GM19438 (cell line): ENCODE results near the gene TTLL3.

Experiments
- ATAC-seq: cut with Tn5 transposase; IDR thresholded peaks from one replicate; pipeline ENCODE4 v1.9.1; 2021; ENCODE audit warnings: low read depth; ENCODE audit not compliant: unreplicated experiment

The TTLL3 gene

GRCh38 chr3:9806137-9806536 lies 3.9 kb upstream of the TTLL3 start:
- no peak for ATAC-seq

GRCh38 chr3:9806688-9807589 lies 3.1 kb upstream of the TTLL3 start:
- no peak for ATAC-seq

DNA sequence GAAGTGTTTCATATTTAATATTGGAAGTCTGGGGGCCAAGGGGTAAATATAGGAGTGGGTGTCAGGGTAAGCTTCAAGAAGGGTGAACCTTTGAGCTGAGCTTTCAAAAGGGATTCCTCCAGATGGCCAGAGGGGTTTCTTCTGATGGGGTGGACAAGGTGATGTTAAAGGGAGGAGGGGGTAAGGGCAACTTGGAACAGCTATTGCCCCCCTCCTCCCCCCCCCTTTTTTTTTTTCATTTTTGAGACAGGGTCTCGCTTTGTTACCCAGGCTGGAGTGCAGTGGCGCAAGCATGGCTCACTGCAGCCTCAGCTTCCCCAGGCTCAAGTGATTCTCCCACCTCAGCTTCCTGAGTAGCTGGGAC lies 2.1 kb upstream of the TTLL3 start:
- no peak for ATAC-seq

GRCh38 chr3:9808345-9809037 lies 1.6 kb upstream of the TTLL3 start:
- peak; percentile 48 for ATAC-seq

GRCh38 chr3:9809239-9809614 lies 835 bp upstream of the TTLL3 start:
- ATAC-seq: no peak

- ATAC-seq: no peak
These were observed 340 bp downstream of the TTLL3 start for GRCh38 chr3:9810433-9810770.

GRCh38 chr3:9810846-9811245 lies 784 bp downstream of the TTLL3 start:
- no peak for ATAC-seq

GRCh38 chr3:9812870-9813483 lies 2.9 kb downstream of the TTLL3 start:
- no peak for ATAC-seq

DNA sequence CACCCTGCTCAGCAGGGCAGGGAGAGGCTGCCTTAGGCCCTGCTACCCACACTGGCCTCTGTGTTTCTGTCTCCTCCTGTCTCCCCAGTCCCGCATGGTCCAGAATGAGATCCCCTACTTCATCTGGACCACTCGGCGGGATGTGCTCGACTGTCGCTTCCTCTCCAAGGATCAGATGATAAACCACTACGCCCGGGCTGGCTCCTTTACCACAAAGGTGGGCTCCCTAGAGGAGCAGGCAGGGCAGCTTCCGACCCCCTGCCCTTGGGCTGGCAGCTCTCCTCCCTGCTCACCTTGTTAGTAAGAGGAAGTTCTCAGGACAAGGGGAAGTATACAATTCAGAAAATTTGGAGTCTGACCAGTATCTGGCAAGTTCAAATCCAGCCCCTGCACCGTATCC lies 5.9 kb downstream of the TTLL3 start:
- no peak for ATAC-seq

DNA sequence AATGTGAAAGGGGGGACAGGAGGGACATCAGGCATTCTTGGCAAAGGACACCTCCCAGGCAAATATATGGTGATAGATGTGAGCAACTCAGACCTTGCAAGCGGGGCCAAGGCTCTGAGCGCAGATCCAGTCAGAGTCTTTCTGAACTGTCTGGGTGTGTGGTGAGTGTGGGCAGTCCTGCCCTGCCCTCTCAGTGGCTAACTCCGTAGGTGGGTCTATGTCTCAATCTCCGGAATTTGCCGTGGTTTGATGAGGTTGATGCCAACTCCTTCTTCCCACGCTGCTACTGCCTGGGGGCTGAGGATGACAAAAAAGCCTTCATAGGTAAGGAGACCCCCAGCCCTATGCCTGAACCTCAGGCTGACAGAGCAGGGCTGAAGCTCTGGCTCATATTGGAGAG lies 7.4 kb downstream of the TTLL3 start:
- no peak for ATAC-seq

DNA sequence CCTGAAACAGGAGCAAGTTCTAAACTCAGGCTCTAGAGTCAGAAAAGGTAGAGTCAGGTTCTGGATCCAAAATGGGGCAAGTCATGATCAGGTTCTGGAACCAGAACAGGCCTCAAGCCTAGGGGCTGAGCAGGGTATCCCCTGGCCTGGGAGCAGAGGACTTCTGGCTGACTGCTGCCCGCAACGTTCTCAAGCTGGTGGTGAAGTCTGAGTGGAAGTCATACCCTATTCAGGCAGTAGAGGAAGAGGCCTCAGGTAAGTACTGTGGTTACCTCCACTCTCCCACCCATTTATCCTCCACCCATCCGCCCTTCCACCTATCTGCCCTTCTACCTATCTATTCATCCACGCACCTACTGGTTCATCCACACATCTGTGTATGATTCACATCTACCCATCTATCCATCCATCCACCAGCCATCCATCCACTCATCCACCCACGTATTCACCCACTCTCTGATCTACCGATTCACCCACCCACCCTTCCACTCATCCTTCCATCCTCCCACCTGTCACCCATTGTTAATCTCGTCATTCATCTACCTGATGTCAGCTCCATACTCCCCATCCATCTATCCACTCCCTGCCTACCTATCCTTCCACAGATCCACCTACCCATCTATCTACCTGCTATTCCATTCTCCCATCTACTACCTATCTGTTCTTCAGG lies 8.7 kb downstream of the TTLL3 start:
- no peak for ATAC-seq

DNA sequence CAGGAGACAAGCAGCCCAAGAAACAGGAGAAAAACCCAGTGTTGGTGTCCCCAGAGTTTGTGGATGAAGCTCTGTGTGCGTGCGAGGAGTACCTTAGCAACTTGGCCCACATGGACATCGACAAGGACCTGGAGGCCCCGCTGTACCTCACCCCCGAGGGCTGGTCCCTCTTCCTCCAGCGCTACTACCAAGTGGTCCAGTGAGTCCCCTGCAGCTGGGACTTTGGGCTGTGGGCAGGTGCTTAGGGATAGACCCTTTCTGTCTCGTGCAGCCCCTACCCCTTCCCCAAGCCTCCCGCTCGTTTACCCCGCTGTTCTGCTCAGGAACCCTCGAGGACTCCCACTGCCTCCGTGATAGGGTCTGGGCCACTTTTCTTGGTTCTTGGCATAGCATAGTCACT lies 10.5 kb downstream of the TTLL3 start:
- no peak for ATAC-seq

DNA sequence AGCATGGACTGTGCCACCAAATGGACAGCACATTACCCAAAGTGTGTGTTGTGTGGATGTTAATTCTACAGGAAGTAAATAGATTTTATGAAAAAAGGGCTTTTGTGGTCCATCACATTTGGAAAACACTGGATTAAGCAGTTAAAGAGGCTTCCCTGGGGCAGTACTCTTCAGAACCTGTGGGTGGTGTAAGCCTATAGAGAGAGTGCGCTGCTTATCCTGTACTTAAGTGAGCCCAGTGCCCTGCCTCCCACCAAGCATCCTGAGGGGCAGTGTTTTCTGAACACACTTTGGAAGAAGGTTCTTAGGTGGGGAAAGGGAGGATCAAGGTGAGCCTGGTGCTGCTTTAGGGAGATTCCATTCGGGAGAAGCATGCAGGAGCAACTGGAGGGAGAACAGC lies 10.9 kb downstream of the TTLL3 start:
- no peak for ATAC-seq

GRCh38 chr3:9825451-9826040 lies 15.5 kb downstream of the TTLL3 start:
- no peak for ATAC-seq

DNA sequence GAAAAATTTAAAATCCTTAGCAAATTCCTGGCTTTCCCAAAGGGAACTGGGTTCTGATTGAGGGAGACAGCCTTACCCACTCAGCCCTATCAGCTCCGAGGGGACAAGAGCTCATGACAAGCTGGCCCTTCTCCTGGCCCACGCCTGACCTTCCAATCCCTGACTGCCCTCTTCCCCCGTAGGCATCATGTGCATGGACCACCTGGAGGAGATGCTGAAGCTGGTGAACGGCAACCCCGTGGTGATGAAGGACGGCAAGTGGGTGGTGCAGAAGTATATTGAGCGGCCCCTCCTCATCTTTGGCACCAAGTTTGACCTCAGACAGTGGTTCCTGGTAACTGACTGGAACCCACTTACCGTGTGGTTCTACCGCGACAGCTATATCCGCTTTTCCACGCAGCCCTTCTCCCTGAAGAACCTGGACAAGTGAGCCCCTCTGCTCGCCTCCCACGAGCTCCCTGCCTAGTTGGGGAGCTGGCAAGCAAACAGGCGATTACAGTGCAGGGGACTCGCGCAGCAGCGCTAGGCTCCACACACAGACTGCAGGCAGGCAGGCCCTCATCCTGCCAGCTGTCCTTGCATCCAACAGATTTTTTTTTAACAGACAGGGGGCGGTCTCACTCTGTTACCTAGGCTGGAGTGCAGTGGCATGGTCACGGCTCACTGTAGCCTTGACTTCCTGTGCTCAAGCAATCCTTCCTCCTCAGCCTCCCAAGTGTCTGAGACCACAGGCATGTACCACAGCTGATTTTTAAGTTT lies 16.9 kb downstream of the TTLL3 start:
- ATAC-seq: no peak

- ATAC-seq: no peak
These were observed 19.0 kb downstream of the TTLL3 start for GRCh38 chr3:9828801-9829755.

- no peak for ATAC-seq
These were observed 21.2 kb downstream of the TTLL3 start for GRCh38 chr3:9831253-9831652.

- no peak for ATAC-seq
These were observed 23.0 kb downstream of the TTLL3 start for GRCh38 chr3:9833078-9833477.
